ENCODE data around the gene CCM2L.
A peak's percentile ranks its signal among the peaks of the same experiment; 100 is the strongest.

CCM2L gene

DNA sequence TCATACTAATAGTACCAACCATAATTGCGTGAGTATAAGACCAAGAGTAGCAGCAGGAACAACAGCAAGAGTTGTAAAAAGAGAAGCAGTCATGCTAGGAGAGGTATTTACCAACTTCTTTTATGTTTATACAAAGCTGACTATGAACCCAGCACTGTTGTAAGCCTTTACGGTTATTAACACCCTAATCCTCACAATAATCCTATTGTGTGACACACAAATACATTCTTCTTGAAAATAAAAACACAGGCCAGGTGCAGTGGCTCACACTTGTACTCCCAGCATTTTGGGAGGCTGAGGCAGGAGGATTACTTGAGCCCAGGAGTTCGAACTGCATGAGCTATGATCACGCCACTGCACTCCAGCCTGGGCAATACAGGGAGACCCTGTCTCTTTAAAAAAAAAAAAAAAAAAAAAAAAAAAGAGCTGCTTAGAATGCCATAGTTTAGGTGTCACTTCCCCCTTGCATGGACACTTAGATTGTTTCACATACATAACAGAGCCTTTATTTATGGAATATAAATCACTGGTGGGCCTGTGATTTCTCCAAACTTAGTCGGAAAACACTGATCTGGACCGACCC, 62.0 kb downstream of the CCM2L start:
- Histone ChIP-seq H4K20me1 (peaks cover 0 to 6% (median 0%) of the 10 kb centered on the region in 11 experiments; a peak in 1 of 22 replicates), H3K9ac (peak overlapping the region in 8 of 11 experiments; percentile 48 to 72 (median 58); a peak in 11 of 22 replicates), H3K27ac (peak overlapping the region; percentile 71 to 100 (median 92); a peak in 21 of 22 replicates), H3K4me2 (peak overlapping the region; percentile 62 to 86 (median 80); a peak in 20 of 22 replicates), H3K36me3 (peaks cover 0 to 90% (median 76%) of the 10 kb centered on the region in 11 experiments; a peak in 18 of 22 replicates), H3K4me3 (no peak overlapping the region), H3K4me1 (peaks cover 58 to 97% (median 85%) of the 10 kb centered on the region in 10 experiments), H3K9me3 (replicated peaks in 1 of 11) (peaks cover 0 to 15% (median 0%) of the 10 kb centered on the region in 11 experiments; a peak in 5 of 22 replicates), H3K27me3 (no peaks in the 10 kb centered on the region)
- no peak for TF ChIP-seq Cebpa-rat (IDR thresholded peaks at IDR 0.05)

DNA sequence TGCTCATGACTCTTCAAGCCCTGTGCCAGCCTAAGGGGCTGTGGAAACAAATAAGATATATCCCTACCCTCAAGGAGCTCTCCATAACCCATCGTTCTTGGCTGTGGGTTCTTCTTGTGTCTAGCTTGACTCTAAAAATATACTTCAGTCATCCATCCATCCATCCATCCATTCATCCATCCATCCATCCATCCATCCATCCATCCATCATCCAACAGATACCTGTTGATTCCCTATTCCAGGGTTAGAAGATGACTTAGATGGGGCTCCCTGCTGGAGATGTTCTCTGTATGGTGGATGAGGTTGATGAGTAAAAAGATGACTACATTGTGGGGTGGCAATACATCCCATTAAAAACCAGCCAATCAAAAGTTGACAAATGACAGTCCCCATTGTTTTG, 65.3 kb downstream of the CCM2L start:
- Histone ChIP-seq H3K4me2 (peak overlapping the region in 6 of 11 experiments; percentile 62 to 86 (median 76); a peak in 10 of 22 replicates), H3K4me3 (no peak overlapping the region), H3K9me3 (replicated peaks in 1 of 11) (no peaks in the 10 kb centered on the region), H3K27ac (peak overlapping the region in 5 of 11 experiments; percentile 78 to 100 (median 92); a peak in 8 of 22 replicates), H3K27me3 (no peaks in the 10 kb centered on the region), H4K20me1 (peaks cover 0 to 6% (median 0%) of the 10 kb centered on the region in 11 experiments; a peak in 1 of 22 replicates), H3K4me1 (peaks cover 49 to 99% (median 82%) of the 10 kb centered on the region in 10 experiments), H3K36me3 (peaks cover 0 to 96% (median 92%) of the 10 kb centered on the region in 11 experiments; a peak in 18 of 22 replicates), H3K9ac (peak overlapping the region in 4 of 11 experiments; percentile 12 to 83 (median 70); a peak in 4 of 22 replicates)
- TF ChIP-seq Cebpa-rat (IDR thresholded peaks at IDR 0.05): no peak

DNA sequence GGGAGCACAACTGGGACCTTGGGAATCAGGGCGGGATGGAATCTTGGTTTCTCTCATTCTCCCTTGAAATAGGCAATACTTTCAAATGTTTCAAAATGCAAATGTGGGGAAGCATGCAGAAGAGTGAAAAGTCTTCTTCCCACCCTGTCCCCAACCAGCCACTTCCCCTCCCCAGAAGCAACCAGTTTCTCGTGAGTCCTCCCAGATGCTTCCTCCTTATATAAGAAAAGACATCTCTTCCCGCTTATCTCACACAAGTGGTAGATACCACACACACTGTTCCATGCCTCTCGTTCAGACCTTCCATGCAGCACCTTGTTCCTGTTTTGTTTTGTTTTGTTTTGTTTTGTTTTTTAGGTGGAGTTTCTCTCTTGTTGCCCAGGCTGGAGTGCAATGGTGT, 67.0 kb downstream of the CCM2L start:
- Histone ChIP-seq H3K9ac (peak overlapping the region in 8 of 11 experiments; percentile 41 to 83 (median 58); a peak in 15 of 22 replicates), H4K20me1 (peaks cover 0 to 6% (median 0%) of the 10 kb centered on the region in 11 experiments; a peak in 2 of 22 replicates), H3K27me3 (no peaks in the 10 kb centered on the region), H3K36me3 (peaks cover 0 to 99% (median 96%) of the 10 kb centered on the region in 11 experiments; a peak in 18 of 22 replicates), H3K4me3 (no peak overlapping the region; a peak in 1 of 20 replicates), H3K27ac (peak overlapping the region in 9 of 11 experiments; percentile 66 to 100 (median 72); a peak in 18 of 22 replicates), H3K4me2 (peak overlapping the region; percentile 17 to 86 (median 68)), H3K9me3 (replicated peaks in 1 of 11) (no peaks in the 10 kb centered on the region), H3K4me1 (peaks cover 41 to 100% (median 81%) of the 10 kb centered on the region in 10 experiments)
- TF ChIP-seq Cebpa-rat (IDR thresholded peaks at IDR 0.05): no peak

DNA sequence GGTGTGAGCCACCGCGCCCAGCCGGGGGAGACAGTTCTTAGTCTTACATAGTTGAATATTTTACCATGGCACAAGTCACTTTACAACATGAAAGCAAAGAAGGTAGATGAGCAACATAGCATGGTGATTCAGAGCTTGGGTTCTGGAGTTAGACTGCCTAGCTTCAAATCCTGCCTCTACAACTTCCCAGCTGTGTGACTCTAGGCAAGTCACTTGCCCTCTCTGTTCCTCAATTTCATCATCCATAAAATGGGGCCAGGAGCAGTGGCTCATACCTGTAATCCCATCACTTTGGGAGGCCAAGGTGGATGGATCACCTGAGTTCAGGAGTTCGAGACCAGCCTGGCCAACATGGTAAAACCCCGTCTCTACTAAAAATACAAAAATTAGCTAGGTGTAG, 68.1 kb downstream of the CCM2L start:
- no peaks in the 10 kb centered on the region for H3K27me3 ChIP-seq

DNA sequence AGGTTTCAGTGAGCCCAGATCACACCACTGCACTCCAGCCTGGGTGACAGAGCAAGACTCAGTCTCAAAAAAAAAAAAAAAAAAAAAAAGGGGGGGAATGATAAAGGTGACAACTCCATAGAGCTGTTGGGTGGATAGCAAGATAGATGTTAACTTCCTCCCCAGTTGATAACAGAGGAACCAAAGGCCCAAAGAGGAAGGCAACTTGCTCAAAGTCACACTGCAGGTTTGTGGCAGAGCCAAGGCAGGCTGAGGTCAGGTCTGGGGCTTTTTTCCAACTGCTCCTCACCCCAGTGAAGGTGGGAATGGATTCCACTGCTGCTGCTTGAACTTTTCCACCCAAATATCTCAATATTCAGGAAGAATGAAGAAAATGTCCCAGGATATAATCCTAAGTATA, 68.6 kb downstream of the CCM2L start:
- no peak for TF ChIP-seq Cebpa-rat (IDR thresholded peaks at IDR 0.05)
- Histone ChIP-seq H3K27me3 (no peaks in the 10 kb centered on the region), H3K4me1 (peaks cover 40 to 100% (median 78%) of the 10 kb centered on the region in 10 experiments), H3K36me3 (peaks cover 0 to 99% (median 96%) of the 10 kb centered on the region in 11 experiments; a peak in 17 of 22 replicates), H3K4me3 (no peak overlapping the region), H3K9me3 (replicated peaks in 1 of 11) (no peaks in the 10 kb centered on the region), H3K4me2 (peak overlapping the region; percentile 17 to 86 (median 68)), H3K27ac (peak overlapping the region in 10 of 11 experiments; percentile 12 to 100 (median 65); a peak in 17 of 22 replicates), H4K20me1 (peaks cover 0 to 6% (median 0%) of the 10 kb centered on the region in 11 experiments; a peak in 2 of 22 replicates), H3K9ac (peak overlapping the region in 9 of 11 experiments; percentile 16 to 83 (median 31); a peak in 10 of 22 replicates)

More for the DNA sequence above, 68.1 kb downstream of the CCM2L start:
- TF ChIP-seq Cebpa-rat (IDR thresholded peaks at IDR 0.05): no peak
- Histone ChIP-seq H3K4me1 (peaks cover 40 to 100% (median 78%) of the 10 kb centered on the region in 10 experiments), H3K27ac (peak overlapping the region in 10 of 11 experiments; percentile 12 to 100 (median 65); a peak in 16 of 22 replicates), H3K9ac (peak overlapping the region in 6 of 11 experiments; percentile 13 to 83 (median 43); a peak in 7 of 22 replicates), H3K4me3 (no peak overlapping the region), H4K20me1 (peaks cover 0 to 6% (median 0%) of the 10 kb centered on the region in 11 experiments; a peak in 2 of 22 replicates), H3K4me2 (peak overlapping the region in 10 of 11 experiments; percentile 17 to 86 (median 70); a peak in 19 of 22 replicates), H3K9me3 (replicated peaks in 1 of 11) (no peaks in the 10 kb centered on the region), H3K36me3 (peaks cover 0 to 99% (median 96%) of the 10 kb centered on the region in 11 experiments; a peak in 17 of 22 replicates)

DNA sequence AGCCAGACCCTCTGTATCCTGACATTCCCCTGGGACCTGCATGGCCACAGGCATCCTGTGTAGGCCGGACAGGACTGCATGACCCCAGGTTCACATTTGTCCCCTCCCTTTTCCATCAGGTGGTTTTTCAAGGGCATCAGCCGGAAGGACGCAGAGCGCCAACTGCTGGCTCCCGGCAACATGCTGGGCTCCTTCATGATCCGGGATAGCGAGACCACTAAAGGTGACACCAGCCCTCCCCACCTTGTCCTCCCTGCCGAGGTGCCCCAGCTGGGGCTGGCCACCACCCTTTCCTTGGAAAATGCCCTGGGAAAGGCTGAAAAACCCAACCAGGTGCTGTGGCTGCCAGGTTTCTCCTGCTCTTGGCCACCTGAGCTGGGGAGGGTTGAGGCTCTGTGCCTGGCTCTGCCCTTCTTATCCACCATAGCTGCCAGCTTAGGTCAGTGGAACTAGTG, 69.4 kb downstream of the CCM2L start:
- no peak for TF ChIP-seq Cebpa-rat (IDR thresholded peaks at IDR 0.05)
- no peaks in the 10 kb centered on the region for H3K27me3 ChIP-seq
- peak overlapping the region in 4 of 11 experiments; percentile 22 to 76 (median 48); a peak in 6 of 22 replicates for H3K9ac ChIP-seq
- peaks cover 0 to 8% (median 0%) of the 10 kb centered on the region in 11 experiments; a peak in 4 of 22 replicates for H4K20me1 ChIP-seq
- H3K36me3 ChIP-seq: peaks cover 0 to 99% (median 96%) of the 10 kb centered on the region in 11 experiments; a peak in 17 of 22 replicates
- peaks cover 40 to 100% (median 82%) of the 10 kb centered on the region in 10 experiments for H3K4me1 ChIP-seq
- H3K4me2 ChIP-seq: peak overlapping the region; percentile 17 to 86 (median 68)
- peak overlapping the region in 10 of 11 experiments; percentile 12 to 100 (median 65); a peak in 17 of 22 replicates for H3K27ac ChIP-seq
- no peak overlapping the region for H3K4me3 ChIP-seq
- H3K9me3 ChIP-seq (replicated peaks in 1 of 11): no peaks in the 10 kb centered on the region

DNA sequence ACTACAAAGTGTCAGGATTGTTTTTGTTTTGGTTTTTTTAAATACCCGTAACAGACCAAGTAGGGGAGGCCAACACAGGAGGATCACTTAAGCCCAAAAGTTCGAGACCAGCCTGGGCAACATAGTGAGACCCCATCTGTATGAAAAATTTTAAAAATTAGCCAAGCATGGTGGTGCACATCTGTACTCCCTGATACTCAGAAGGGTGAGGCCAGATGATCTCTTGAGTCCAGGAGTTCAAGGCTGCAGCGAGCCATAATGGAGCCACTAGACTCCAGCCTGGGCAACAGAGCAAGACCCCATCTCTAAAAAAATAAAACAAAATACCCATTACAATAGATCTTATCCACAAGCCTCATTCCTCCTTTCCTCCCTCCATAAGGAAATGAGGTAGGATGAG, 70.5 kb downstream of the CCM2L start:
- H3K9me3 ChIP-seq (replicated peaks in 1 of 11): no peaks in the 10 kb centered on the region
- H3K27me3 ChIP-seq: no peaks in the 10 kb centered on the region
- peaks cover 0 to 99% (median 94%) of the 10 kb centered on the region in 11 experiments; a peak in 16 of 22 replicates for H3K36me3 ChIP-seq
- H3K4me2 ChIP-seq: peak overlapping the region in 8 of 11 experiments; percentile 9 to 86 (median 50); a peak in 13 of 22 replicates
- no peak overlapping the region for H3K4me3 ChIP-seq
- H3K9ac ChIP-seq: peak overlapping the region in 3 of 11 experiments; percentile 36 to 76 (median 39); a peak in 5 of 22 replicates
- no peak for TF ChIP-seq Cebpa-rat (IDR thresholded peaks at IDR 0.05)
- peaks cover 0 to 18% (median 0%) of the 10 kb centered on the region in 11 experiments; a peak in 4 of 22 replicates for H4K20me1 ChIP-seq
- peaks cover 41 to 100% (median 88%) of the 10 kb centered on the region in 10 experiments for H3K4me1 ChIP-seq
- peak overlapping the region in 3 of 11 experiments; percentile 90 to 100 (median 100); a peak in 5 of 22 replicates for H3K27ac ChIP-seq

Data from BLaER1 treated with 17β-estradiol and CSF1 and Interleukin-3, amounts not matched to agents 10 nM and 100 nM (cell line).